ENCODE results near the gene LRRC41. TPM values are rescaled to one million over a fixed set of nuclear protein-coding genes. Genes with fewer than 3 reads are reported as not detected.
A peak's percentile ranks its signal among the peaks of the same experiment; 100 is the strongest.
"Not testable (repeated sequence)": the region's sequence is repeated elsewhere in the genome, so short reads cannot be mapped to it uniquely, and the experiment has no call there.

Gene LRRC41
- total RNA-seq, 1 donor from 2014 or later, result 93.4 TPM

- Mint-ChIP-seq H3K4me3 (ENCODE audit: unreplicated experiment) (peak within 1 kb of the TSS; percentile 99), H3K36me3 (ENCODE audit: unreplicated experiment) (peaks cover 10% of the 10 kb centered on the region), H3K9me3 (ENCODE audit: unreplicated experiment) (no peaks in the 10 kb centered on the region), H3K27me3 (ENCODE audit: unreplicated experiment) (no peaks in the 10 kb centered on the region), H3K27ac (ENCODE audit: unreplicated experiment) (peak within 1 kb of the TSS; percentile 100), H3K4me1 (ENCODE audit: unreplicated experiment) (peaks cover 32% of the 10 kb centered on the region)
- DNase-seq (ENCODE audit: extremely low spot score, unreplicated experiment), result peak; percentile 96
- peak; percentile 73 for TF ChIP-seq CTCF (IDR thresholded peaks at IDR 0.05)
Observed at GRCh38 chr1:46340404-46341221, 37.2 kb upstream of the LRRC41 start, which contains the start of gene NSUN4. NSUN4 (plus strand) TSS chr1:46340807; CDS start chr1:46340827, 20 bp downstream.

GRCh38 chr1:46337409-46337808 lies 34.0 kb upstream of the LRRC41 start:
- H3K27me3 Mint-ChIP-seq (ENCODE audit: unreplicated experiment); H3K9me3 Mint-ChIP-seq (ENCODE audit: unreplicated experiment); H3K27ac Mint-ChIP-seq (ENCODE audit: unreplicated experiment); H3K4me3 Mint-ChIP-seq (ENCODE audit: unreplicated experiment); DNase-seq (ENCODE audit: extremely low spot score, unreplicated experiment); H3K36me3 Mint-ChIP-seq (ENCODE audit: unreplicated experiment): not testable (repeated sequence)
- H3K4me1 Mint-ChIP-seq (ENCODE audit: unreplicated experiment), result peaks cover 28% of the 10 kb centered on the region

- no peak for TF ChIP-seq CTCF (IDR thresholded peaks at IDR 0.05)
- Mint-ChIP-seq H3K27me3 (ENCODE audit: unreplicated experiment) (no peaks in the 10 kb centered on the region), H3K36me3 (ENCODE audit: unreplicated experiment) (no peaks in the 10 kb centered on the region), H3K27ac (ENCODE audit: unreplicated experiment) (no peak overlapping the region), H3K9me3 (ENCODE audit: unreplicated experiment) (no peaks in the 10 kb centered on the region), H3K4me1 (ENCODE audit: unreplicated experiment) (peaks cover 10% of the 10 kb centered on the region), H3K4me3 (ENCODE audit: unreplicated experiment) (no peak overlapping the region)
- DNase-seq (ENCODE audit: extremely low spot score, unreplicated experiment), result no peak
Observed at GRCh38 chr1:46335081-46335480, 31.7 kb upstream of the LRRC41 start.

- TF ChIP-seq CTCF (IDR thresholded peaks at IDR 0.05), result no peak
- Mint-ChIP-seq H3K4me3 (ENCODE audit: unreplicated experiment) (no peak overlapping the region), H3K27ac (ENCODE audit: unreplicated experiment) (no peak overlapping the region), H3K9me3 (ENCODE audit: unreplicated experiment) (no peaks in the 10 kb centered on the region), H3K27me3 (ENCODE audit: unreplicated experiment) (no peaks in the 10 kb centered on the region), H3K4me1 (ENCODE audit: unreplicated experiment) (peaks cover 2% of the 10 kb centered on the region), H3K36me3 (ENCODE audit: unreplicated experiment) (no peaks in the 10 kb centered on the region)
- no peak for DNase-seq (ENCODE audit: extremely low spot score, unreplicated experiment)
Observed at GRCh38 chr1:46334030-46334384, 30.6 kb upstream of the LRRC41 start.

GRCh38 chr1:46333300-46334029 lies 30.0 kb upstream of the LRRC41 start:
- DNase-seq (ENCODE audit: extremely low spot score, unreplicated experiment), result no peak
- Mint-ChIP-seq H3K4me3 (ENCODE audit: unreplicated experiment) (no peak overlapping the region), H3K9me3 (ENCODE audit: unreplicated experiment) (no peaks in the 10 kb centered on the region), H3K36me3 (ENCODE audit: unreplicated experiment) (no peaks in the 10 kb centered on the region), H3K27ac (ENCODE audit: unreplicated experiment) (no peak overlapping the region), H3K4me1 (ENCODE audit: unreplicated experiment) (no peaks in the 10 kb centered on the region), H3K27me3 (ENCODE audit: unreplicated experiment) (no peaks in the 10 kb centered on the region)
- TF ChIP-seq CTCF (IDR thresholded peaks at IDR 0.05), result peak; percentile 49

- not testable (repeated sequence) for H3K27ac Mint-ChIP-seq (ENCODE audit: unreplicated experiment); H3K4me3 Mint-ChIP-seq (ENCODE audit: unreplicated experiment); H3K27me3 Mint-ChIP-seq (ENCODE audit: unreplicated experiment); DNase-seq (ENCODE audit: extremely low spot score, unreplicated experiment); H3K9me3 Mint-ChIP-seq (ENCODE audit: unreplicated experiment); H3K4me1 Mint-ChIP-seq (ENCODE audit: unreplicated experiment); H3K36me3 Mint-ChIP-seq (ENCODE audit: unreplicated experiment)
Observed at GRCh38 chr1:46331786-46332540, 28.5 kb upstream of the LRRC41 start.

GRCh38 chr1:46330381-46330780 lies 27.0 kb upstream of the LRRC41 start:
- not testable (repeated sequence) for H3K27ac Mint-ChIP-seq (ENCODE audit: unreplicated experiment); H3K36me3 Mint-ChIP-seq (ENCODE audit: unreplicated experiment); H3K9me3 Mint-ChIP-seq (ENCODE audit: unreplicated experiment); DNase-seq (ENCODE audit: extremely low spot score, unreplicated experiment); H3K4me1 Mint-ChIP-seq (ENCODE audit: unreplicated experiment); H3K4me3 Mint-ChIP-seq (ENCODE audit: unreplicated experiment); H3K27me3 Mint-ChIP-seq (ENCODE audit: unreplicated experiment)

GRCh38 chr1:46329807-46330206 lies 26.4 kb upstream of the LRRC41 start:
- H3K4me1 Mint-ChIP-seq (ENCODE audit: unreplicated experiment); H3K27me3 Mint-ChIP-seq (ENCODE audit: unreplicated experiment); H3K36me3 Mint-ChIP-seq (ENCODE audit: unreplicated experiment); H3K9me3 Mint-ChIP-seq (ENCODE audit: unreplicated experiment); H3K4me3 Mint-ChIP-seq (ENCODE audit: unreplicated experiment); H3K27ac Mint-ChIP-seq (ENCODE audit: unreplicated experiment); DNase-seq (ENCODE audit: extremely low spot score, unreplicated experiment): not testable (repeated sequence)

Measured in osteocyte (in vitro differentiated cells).